Activated CD4-positive, alpha-beta T cell treated with anti-CD3 and anti-CD28 coated beads, Interleukin-2, amount 50 U/mL, for 48 hours (primary cell): ENCODE results near the gene WWC2.
"Not testable (repeated sequence)": the region's sequence is repeated elsewhere in the genome, so short reads cannot be mapped to it uniquely, and the experiment has no call there.

Experiments
- DNase-seq, 2 experiments: peaks; one replicate each; pipeline ENCODE4 v3.0.0-alpha.2; 2020

Gene WWC2

DNA sequence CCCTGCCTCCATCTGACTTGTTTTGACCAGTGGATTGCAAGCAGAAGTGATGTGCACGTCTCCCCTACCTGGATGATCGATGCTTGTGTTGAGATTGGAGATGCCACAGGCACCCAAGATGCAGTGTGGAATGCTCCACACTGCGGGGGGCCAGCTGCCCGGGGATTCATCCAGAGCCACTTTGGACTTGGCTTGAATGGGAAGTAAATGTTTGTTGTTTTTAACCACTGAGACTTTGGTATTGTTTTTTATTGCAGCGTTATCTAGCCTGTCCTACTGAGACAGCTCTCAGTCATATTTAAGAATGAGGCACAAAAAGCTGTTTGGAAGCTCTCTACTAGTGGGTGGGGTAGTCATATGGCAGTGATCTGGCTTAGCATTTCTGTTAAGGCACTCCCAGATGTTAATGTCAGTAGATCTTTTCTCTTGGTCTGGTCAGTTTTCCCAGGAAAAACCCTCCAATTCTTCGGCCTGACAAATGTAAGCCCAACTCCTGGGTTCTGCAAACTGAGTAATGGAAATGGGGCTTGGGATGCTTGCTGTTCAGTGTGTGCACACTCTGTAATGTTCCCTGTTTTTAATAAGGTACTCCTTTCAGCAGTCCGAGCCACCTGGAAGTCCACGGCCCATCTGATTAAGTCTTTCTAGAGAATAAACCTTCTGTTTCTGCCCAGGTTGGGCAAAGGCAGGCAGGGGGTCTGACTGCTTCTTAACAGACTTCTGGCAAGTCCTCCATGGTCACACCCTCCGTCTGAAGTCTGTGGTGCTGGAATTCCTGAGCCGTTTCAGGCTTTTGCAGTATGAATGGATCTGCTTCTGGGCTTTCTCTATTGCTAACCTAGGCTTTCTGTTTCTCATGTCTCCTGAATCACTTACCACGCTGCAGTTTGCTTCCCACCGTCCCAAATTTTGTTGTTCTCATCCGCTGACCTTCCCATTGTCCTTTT lies 74.8 kb downstream of the WWC2 start:
- no peak for DNase-seq

DNA sequence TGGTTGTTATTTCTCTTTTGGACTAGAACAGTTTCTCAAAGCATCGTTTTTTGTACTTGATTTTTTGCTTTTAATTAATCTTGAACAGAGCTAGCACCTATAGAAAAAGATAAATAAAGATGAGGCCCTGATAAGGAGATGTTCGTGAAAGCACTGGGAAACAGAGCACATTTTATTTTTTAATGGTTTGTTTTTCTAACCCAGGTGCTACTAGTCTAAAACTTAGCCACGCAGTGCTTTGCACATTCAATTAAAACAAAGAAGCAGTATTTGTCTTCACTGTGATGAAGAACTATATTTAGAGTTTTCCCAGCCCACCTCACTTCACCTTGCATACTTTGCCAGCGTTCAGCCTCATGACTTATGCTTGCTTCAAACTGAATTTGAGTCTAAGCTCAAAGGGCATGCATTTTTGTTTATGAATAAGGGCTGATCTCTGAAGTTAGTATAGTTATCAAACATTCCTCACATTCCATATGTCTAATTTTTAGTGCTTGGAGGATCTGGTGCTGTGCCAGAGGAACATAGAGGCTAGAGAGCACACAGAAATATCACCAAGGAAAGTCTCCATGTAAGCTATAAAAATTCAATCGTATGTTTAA lies 76.7 kb downstream of the WWC2 start:
- DNase-seq, result no peak

GRCh38 chr4:183177001-183177400 lies 77.9 kb downstream of the WWC2 start:
- DNase-seq, result no peak

- DNase-seq, result no peak
Observed at GRCh38 chr4:183178201-183178600, 79.1 kb downstream of the WWC2 start.

DNA sequence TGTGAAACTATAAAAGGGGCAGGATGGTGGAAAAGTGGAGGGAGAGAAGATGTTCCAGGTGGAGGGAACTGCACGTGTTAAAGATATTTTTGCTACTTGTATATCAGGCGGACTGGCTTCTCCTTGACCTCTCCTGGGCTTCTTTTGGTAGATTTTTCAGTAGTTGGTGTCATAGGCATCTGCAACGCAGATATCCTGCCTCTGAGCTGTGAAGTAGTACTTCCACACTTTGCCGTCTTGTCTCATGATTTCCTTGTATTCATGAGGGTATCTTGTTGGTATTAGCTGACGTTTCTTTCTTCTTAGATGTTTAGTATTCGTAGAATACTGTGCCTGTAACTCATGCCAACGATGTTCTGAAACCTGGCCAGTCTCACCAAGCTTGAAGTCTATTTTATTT lies 81.0 kb downstream of the WWC2 start:
- no peak for DNase-seq

DNA sequence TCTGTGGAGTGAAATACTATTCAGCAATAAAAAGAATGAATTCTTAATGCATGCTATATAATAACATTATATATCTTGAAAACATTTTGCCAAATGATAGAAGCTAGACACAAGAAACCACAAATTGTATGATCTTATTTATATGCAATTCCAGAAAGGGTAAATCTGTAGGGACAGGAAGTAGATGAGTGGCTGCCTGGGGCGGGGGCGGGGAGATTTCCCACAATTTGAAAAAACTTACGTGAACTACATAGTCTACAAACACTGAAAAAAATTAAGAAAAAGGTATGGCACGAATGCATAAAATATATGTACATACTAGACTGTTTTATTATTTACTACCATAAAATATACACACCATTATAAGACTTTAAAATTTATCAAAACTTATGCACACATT lies 81.6 kb downstream of the WWC2 start:
- DNase-seq, result no peak

- DNase-seq, result no peak
Observed at GRCh38 chr4:183181081-183181480, 82.0 kb downstream of the WWC2 start.

DNA sequence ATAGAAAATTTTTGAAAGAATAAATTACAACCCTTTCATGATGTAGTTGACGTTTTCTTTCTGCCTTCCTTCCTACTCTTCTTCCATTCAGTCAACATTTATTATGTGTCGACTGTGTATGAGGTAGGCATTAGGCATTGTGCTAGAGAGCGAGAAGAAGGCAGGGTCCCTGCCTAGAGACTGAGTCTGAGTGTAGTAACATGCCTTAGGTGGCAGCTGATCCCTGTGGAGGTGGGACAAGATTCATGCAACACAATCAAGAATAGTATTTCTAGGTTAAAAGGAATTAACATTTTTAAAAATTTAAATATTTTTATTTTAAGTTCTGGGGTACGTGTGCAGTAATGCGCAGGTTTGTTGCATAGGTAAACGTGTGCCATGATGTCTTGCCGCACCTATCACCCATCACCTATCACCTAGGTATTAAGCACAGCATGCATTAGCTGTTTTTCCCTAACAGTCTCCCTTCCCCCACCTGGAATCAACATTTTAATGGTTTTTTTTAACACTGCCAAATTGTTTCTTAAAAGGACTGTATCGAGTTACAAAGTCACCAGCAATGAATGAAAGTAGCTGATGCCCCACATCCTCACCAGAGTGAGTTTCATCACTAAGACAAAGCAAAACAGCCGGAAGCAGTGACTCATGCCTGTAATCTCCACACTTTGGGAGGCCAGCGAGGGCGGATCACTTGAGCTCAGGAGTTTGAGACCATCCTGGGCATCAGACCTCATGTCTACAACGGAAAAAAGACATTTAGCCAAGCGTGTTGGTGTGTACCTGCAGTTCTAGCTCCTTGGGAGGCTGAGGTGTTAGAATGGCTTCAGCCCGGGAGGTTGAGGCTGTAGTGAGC lies 84.0 kb downstream of the WWC2 start:
- peak; percentile 46 to 62 for DNase-seq

GRCh38 chr4:183183906-183184535 lies 85.0 kb downstream of the WWC2 start:
- DNase-seq, result no peak

DNA sequence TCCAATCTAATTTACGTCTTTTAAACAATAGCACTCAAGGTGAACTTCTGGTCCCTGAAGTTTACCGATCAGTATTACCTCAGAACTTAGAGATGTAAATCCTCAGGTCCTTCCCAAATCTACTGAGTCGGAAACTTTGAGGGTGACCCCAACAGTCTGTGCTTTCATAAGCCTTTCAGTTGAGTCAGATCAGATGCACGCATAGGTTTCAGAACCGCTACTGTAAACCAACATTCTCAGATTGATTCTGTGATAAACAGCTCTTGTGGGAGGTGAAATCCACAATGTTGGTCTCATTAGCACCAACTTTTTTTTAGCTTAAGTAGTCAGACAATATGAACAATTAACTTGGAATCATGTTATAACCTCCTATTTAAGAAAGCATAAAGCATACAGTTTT lies 86.0 kb downstream of the WWC2 start:
- peak in 1 of 2 experiments; percentile 21 for DNase-seq

DNA sequence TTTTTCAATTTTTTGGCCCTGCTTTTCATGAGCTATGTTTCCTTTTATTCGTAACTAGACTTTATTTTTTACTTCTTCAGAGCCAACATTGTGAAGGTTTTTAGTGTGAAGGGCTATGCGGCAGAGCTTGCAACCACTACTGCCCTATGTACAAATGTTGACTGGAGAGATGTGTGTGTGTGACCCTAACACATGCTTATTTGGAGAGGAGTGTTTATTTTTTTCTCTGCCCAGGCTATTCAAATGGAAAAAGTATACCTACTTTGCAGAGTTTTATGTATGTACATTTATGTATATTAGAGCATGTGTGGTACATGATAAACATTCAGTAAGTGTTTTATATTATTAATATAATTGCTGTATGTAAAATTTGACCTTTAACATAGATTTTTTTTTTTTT lies 86.5 kb downstream of the WWC2 start:
- no peak for DNase-seq

- DNase-seq, result no peak
Observed at GRCh38 chr4:183186813-183187212, 87.8 kb downstream of the WWC2 start.

- DNase-seq, result no peak
Observed at GRCh38 chr4:183190900-183191527, 92.0 kb downstream of the WWC2 start.

DNA sequence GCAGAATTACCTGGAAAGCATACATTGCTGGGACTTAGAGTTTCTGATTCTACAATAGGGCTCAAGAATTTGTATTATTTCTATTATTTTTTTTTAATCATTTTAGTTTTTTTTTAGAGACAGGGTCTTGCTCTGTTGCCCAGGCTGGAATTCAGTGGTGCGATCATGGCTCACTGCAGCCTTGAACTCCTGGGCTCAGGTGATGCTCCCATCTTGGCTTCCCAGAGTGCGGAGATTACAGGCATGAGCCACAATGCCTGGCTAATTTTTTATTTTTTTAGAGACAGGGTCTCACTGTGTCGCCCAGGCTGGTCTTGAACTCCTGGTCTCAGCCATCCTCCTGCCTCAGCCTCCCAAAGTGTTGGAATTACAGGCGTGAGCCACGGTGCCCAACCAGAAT lies 92.6 kb downstream of the WWC2 start:
- no peak for DNase-seq

DNA sequence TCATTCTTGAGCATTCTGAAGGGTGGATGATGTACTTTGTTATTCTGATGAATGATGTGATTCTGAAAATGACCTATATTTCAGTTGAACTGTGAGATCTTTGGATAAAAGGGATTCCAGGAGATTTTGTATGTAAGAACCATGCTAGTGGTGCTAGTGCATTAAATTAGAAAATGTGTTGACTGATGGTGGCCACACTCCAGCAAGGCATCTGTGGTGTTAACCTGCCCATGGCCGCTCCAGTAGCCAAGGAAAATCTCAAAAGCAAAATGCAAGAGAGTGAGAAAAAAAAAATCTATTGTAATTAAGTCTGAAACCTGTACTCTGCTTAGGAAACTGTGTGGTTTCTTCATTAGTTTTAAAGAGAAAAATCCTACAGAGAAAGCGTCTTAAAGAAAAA lies 93.5 kb downstream of the WWC2 start:
- DNase-seq, result no peak

DNA sequence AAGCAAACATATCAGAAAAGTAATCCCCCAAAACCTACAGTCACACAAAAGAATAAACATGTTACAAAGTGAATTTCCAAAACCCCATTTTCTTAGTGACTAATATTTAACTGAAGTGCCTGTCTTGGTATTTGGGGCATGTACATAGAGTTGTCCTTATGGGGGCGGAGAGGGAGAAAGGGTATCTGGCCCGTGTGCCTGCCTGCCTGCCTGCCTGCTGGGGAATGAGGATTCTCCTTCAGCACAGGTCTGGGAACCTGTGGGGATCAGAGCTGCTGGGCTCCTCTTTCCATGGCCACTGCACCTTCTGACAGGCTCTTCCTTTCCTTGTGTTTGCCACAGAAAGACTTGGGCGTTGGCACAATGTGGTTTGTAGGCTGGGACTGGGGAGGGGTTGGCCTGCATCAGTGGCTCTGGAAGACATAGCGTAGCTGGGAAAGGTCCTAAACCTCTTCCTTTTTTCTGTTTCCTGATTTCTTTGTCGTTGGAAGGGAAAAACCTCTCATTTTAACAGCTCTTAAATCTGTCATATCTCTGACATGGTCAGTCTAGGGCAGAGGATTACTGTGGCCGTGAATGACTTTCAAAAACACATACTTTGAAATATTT lies 94.8 kb downstream of the WWC2 start:
- not testable (repeated sequence) for DNase-seq

DNA sequence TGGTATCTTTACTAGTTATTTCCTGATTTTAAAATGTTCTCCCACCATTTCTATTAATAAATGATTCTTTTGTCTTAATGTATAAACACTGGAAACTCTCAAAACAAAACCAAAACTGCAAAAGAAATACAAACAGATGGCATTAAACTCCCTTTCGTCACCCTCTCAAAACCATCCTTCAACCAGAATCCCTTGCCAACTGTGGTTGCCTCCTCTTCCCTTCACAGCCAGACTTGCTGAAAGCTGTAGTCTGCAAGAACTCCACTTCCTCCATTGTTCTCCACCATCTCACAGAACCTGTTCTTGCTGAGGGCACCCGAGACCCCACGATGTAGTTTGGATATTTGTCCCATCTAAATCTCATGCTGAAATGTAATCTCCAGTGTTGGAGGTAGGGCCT lies 96.5 kb downstream of the WWC2 start:
- no peak for DNase-seq

DNA sequence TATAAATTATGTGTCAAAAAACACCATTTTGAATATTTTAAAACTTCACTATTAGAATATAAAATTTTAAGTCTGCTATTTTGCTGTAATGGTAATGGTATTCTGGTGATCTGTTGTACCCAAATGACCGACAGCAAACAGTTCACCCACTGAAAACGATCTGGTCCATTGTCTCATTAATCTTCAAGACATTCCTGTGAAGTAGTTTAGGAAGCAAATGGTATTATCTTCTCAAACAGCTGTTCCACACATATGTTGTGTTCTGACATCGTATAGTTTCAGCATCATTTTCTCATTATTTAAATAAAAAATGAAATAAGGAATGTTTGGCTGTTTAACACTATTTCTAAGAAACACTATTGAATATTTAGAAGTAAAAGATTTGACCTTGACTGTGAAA lies 98.1 kb downstream of the WWC2 start:
- no peak for DNase-seq

- DNase-seq, result no peak
Observed at GRCh38 chr4:183200453-183200852, 101.4 kb downstream of the WWC2 start.

DNA sequence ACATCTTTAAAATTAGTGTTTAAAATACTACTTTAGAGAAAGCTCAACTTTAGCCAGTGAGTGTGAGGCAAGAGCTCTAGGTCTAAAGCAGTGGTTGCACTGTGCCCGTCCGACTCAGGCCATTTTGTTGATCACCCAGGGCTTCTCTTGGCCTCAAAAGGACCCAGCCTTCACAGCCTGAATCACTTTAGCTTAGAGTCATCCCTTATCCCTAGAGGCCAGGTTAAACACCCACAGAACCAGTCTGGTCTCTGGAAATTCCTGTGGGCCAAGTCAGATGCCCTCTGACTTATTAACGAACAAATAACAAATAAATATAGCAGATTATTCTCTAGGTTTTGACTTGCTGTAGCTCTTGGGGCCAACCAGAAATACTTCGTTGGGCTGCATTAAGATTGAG lies 102.3 kb downstream of the WWC2 start:
- DNase-seq, result no peak

- DNase-seq, result no peak
Observed at GRCh38 chr4:183202523-183202922, 103.5 kb downstream of the WWC2 start.

- DNase-seq, result no peak
Observed at GRCh38 chr4:183204793-183205192, 105.7 kb downstream of the WWC2 start.
